ENCODE measurements around the gene LZTS3. TPM values are rescaled to one million over a fixed set of nuclear protein-coding genes. Genes with fewer than 3 reads are reported as not detected.

The LZTS3 gene
- total and polyA plus RNA-seq, 2 of the 8 experiments (the other 6 are each of a cell fraction or from before 2014, with no cell fraction given) = 31.8 to 33.5 TPM

DNA sequence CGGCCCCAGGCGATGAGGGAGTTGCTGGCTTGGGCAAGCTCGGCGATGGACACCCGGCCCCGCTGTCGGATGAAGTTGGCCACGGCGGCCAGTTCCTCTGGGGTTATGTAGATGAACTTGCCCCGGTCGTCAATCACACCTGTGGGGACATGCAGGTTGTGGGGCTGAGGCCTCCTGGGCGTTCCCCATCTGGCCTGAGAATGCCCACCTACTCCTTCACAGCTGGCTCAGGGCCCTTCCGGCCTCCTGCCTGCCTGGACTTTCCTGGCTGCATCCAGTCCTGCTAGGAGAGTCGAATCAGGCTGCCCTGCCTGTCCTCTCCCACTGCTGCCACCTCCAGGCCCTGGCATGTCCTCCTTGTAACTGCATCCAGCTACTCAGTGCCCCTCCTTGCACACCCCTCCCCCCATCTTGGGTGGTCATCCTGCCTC, 17.3 kb upstream of the LZTS3 start:
- H3K14ac ChIP-seq (ENCODE audit: insufficient read length) = no peak overlapping the region
- H3K9ac ChIP-seq (replicated peaks in 1 of 4; ENCODE audit: extremely low read depth in 1 of 4, low read depth in 3 of 4, low read length in 3 of 4) = no peak overlapping the region
- no peak overlapping the region for H3K18ac ChIP-seq (ENCODE audit: extremely low read depth, low read length)
- no peak overlapping the region for H3K27ac ChIP-seq (ENCODE audit: low read depth, low read length)
- peaks cover 20 to 59% (median 40%) of the 10 kb centered on the region in 4 experiments for H3K36me3 ChIP-seq (ENCODE audit: control insufficient read depth in 2 of 4, insufficient read depth in 4 of 4, low read length in 3 of 4)
- H3K4ac ChIP-seq (replicated peaks; ENCODE audit: insufficient read length, low read depth, low read length) = no peak overlapping the region
- H3K27me3 ChIP-seq (replicated peaks in 1 of 4; ENCODE audit: control insufficient read depth in 3 of 4, extremely low read depth in 1 of 4, insufficient read depth in 3 of 4, low read length in 3 of 4) = no peaks in the 10 kb centered on the region
- no peak overlapping the region for H2BK15ac ChIP-seq (ENCODE audit: low read length)
- no peak overlapping the region for H4K91ac ChIP-seq (replicated peaks; ENCODE audit: insufficient read length, low read length)
- H3K23me2 ChIP-seq (ENCODE audit: low read depth, low read length) = no peaks in the 10 kb centered on the region
- no peak overlapping the region for H4K5ac ChIP-seq (ENCODE audit: insufficient read length, low read depth, low read length)
- H3K4me2 ChIP-seq (ENCODE audit: insufficient read depth in 1 of 2, low read depth in 2 of 2, low read length in 2 of 2) = no peak overlapping the region
- no peaks in the 10 kb centered on the region for H3K4me1 ChIP-seq (replicated peaks in 1 of 4; ENCODE audit: control insufficient read depth in 3 of 4, insufficient read depth in 4 of 4, low read length in 3 of 4)
- H3K23ac ChIP-seq (ENCODE audit: insufficient read length) = no peak overlapping the region
- whole genome bisulfite sequencing, 2 experiments (ENCODE audit: extremely low coverage in 1 of 2, insufficient coverage in 1 of 2, insufficient read length in 1 of 2, insufficient replicate concordance in 2 of 2, low coverage in 1 of 2, low lambda C conversion rate in 2 of 2, missing lambda C conversion rate in 1 of 2) = 93% methylated on average over 13 of the region's 14 CpGs; no CpG with 5 or more reads in 1 of the 2 experiments
- H2BK20ac ChIP-seq (ENCODE audit: low read length) = no peak overlapping the region
- no peak overlapping the region for H3K4me3 ChIP-seq (ENCODE audit: extremely low read depth in 1 of 4, insufficient read depth in 2 of 4, low read depth in 3 of 4, low read length in 4 of 4)
- H2AFZ ChIP-seq (ENCODE audit: low read length) = no peak overlapping the region
- H3K9me3 ChIP-seq (ENCODE audit: insufficient read depth in 2 of 2, low read depth in 1 of 2, low read length in 1 of 2) = no peaks in the 10 kb centered on the region
- no peak overlapping the region for H2AK5ac ChIP-seq (ENCODE audit: low read depth, low read length)
- FAIRE-seq = no peak
- no peak overlapping the region for H3K56ac ChIP-seq (replicated peaks; ENCODE audit: insufficient read length, low read depth, low read length)
- no peak for DNase-seq (ENCODE audit: low read depth in 1 of 2, low spot score in 2 of 2)
- CTCF ChIA-PET (ENCODE audit: partially characterized antibody) = interaction anchor here (1.5 kb wide), 1 partner anchor 85 kb away, joined by 5 read pairs; no protein-coding TSS in a partner anchor
- H3K79me2 ChIP-seq (ENCODE audit: control insufficient read depth in 1 of 2, insufficient read depth in 2 of 2, low read length in 2 of 2) = no peaks in the 10 kb centered on the region
- no peak overlapping the region for H2BK120ac ChIP-seq (replicated peaks; ENCODE audit: low read depth, low read length)
- no peak overlapping the region for H4K8ac ChIP-seq (ENCODE audit: extremely low read depth, insufficient read depth, low read length)
- H2BK5ac ChIP-seq (ENCODE audit: low read depth, low read length) = no peak overlapping the region
- peaks cover 6 to 9% of the 10 kb centered on the region in 2 experiments for H4K20me1 ChIP-seq (replicated peaks in 1 of 2; ENCODE audit: control insufficient read depth in 1 of 2, insufficient read depth in 2 of 2, low read length in 2 of 2)
- POLR2A ChIA-PET (ENCODE audit: partially characterized antibody) = interaction anchor here (0.8 to 2.1 kb wide), 6 partner anchors 9 to 23 kb away, joined by 3 to 6 read pairs (median 4); partner anchors contain the start of gene LZTS3
- H3K79me1 ChIP-seq (ENCODE audit: low read depth, low read length) = no peaks in the 10 kb centered on the region
- H2BK12ac ChIP-seq (ENCODE audit: low read depth, low read length) = no peak overlapping the region
- no peak for TF ChIP-seq NANOG (IDR thresholded peaks at IDR 0.05; ENCODE audit: insufficient read depth, low read depth, low read length, poor library complexity, severe bottlenecking)

All from H1 (cell line).